K562 (cell line): ENCODE measurements around the gene SELPLG. TPM values are rescaled to one million over a fixed set of nuclear protein-coding genes. Genes with fewer than 3 reads are reported as not detected.

ENCODE experiments used
- ATAC-seq: fragments of 200-7000 bp; cut with Tn5 transposase; 3 replicates; pipeline ENCODE4 v1.9.1; 2020; ENCODE audit warnings: moderate library complexity
- BruUV-seq: library from RNA; stranded (reverse); fragments of 400-500 nt; replicated peaks from 2 replicates; lab custom pipeline; 2021; lab: Mats Ljungman, UMichigan
- CTCF ChIA-PET: fragments of 300-600 bp; formaldehyde crosslinking; extraction: SDS; loops from one replicate; lab custom pipeline; 2021; ENCODE audit warnings: low intra/inter-chr PET ratio; lab: Yijun Ruan, JAX
- POLR2A ChIA-PET: fragments of 300-600, 350-650 bp; sonication (Branson Sonifier 250); formaldehyde crosslinking; extraction: SDS; loops from one replicate; lab custom pipeline; 2021; ENCODE audit warnings: antibody characterized with exemption, inconsistent platforms; lab: Yijun Ruan, JAX
- DNase-seq, 4 experiments: peaks; one replicate each; pipeline versions ENCODE4 v3.0.0 to v3.0.0-alpha.2; 2011 to 2018; ENCODE audit warnings: low spot score in 3 of 4, mixed read lengths in 3 of 4; ENCODE audit errors: extremely low read depth in 1 of 4
- FAIRE-seq: peaks from 2 replicates; lab custom pipeline; 2011; peaks lifted over from hg19 to GRCh38; lab: Jason Lieb, UNC
- H2AFZ ChIP-seq: 2 replicates; pipeline ENCODE4 v1.6.0; 2011; ENCODE audit warnings: low read depth, low read length, control low read depth, inconsistent platforms
- H3K27ac ChIP-seq: fragments of 200-600 bp; 3 replicates; pipeline ENCODE4 v1.8.0; 2011; ENCODE audit warnings: low read depth, mild to moderate bottlenecking, control low read depth, inconsistent platforms, low read length, moderate library complexity, mixed read lengths; ENCODE audit errors: extremely low read depth
- H3K27me3 ChIP-seq, 2 experiments: fragments of 300-600 bp in 1 of 2; 2 replicates in 1 of 2; 3 replicates in 1 of 2; pipeline versions ENCODE4 v1.6.0 to v1.8.0; 2011; ENCODE audit warnings: inconsistent platforms in 2 of 2, low read length in 2 of 2, mild to moderate bottlenecking in 1 of 2, mixed read lengths in 1 of 2, moderate library complexity in 1 of 2; ENCODE audit not compliant: control insufficient read depth in 2 of 2, insufficient read depth in 2 of 2
- H3K36me3 ChIP-seq: fragments of 300-600 bp; 3 replicates; pipeline ENCODE4 v1.8.0; 2011; ENCODE audit warnings: mild to moderate bottlenecking, low read length, inconsistent platforms; ENCODE audit not compliant: control insufficient read depth, insufficient read depth
- H3K4me1 ChIP-seq, 2 experiments: fragments of 200-600 bp in 1 of 2; replicated peaks in 1 of 2; 2 replicates in 1 of 2; 3 replicates in 1 of 2; pipeline versions ENCODE4 v1.5.1 to v1.8.0; 2011; ENCODE audit warnings: inconsistent platforms in 2 of 2, low read length in 2 of 2, mild to moderate bottlenecking in 1 of 2, mixed read lengths in 1 of 2, moderate library complexity in 1 of 2; ENCODE audit not compliant: control insufficient read depth in 2 of 2, insufficient read depth in 2 of 2
- H3K4me2 ChIP-seq: 2 replicates; pipeline ENCODE4 v1.6.1; 2011; ENCODE audit warnings: low read length, control low read depth, inconsistent platforms, mixed read lengths; ENCODE audit not compliant: insufficient read depth
- H3K4me3 ChIP-seq: fragments of 200-600 bp; sonication (generic), shearing (Covaris generic); 2 replicates; pipeline ENCODE4 v1.5.1; 2016; ENCODE audit warnings: control low read depth, inconsistent platforms
- H3K79me2 ChIP-seq: fragments of 200-600 bp; 3 replicates; pipeline ENCODE4 v1.8.0; 2011; ENCODE audit warnings: low read length, inconsistent platforms; ENCODE audit not compliant: control insufficient read depth, insufficient read depth
- H3K9ac ChIP-seq, 2 experiments: 2 replicates each; pipeline versions ENCODE4 v1.6.0 to v1.6.1; 2011; ENCODE audit warnings: low read depth in 2 of 2, low read length in 2 of 2, control low read depth in 1 of 2, inconsistent platforms in 1 of 2, mild to moderate bottlenecking in 1 of 2, mixed read lengths in 1 of 2; ENCODE audit not compliant: insufficient read depth in 1 of 2
- H3K9me1 ChIP-seq: one replicate; pipeline ENCODE4 v1.6.0; 2011; ENCODE audit warnings: inconsistent platforms, mild to moderate bottlenecking, low read length, moderate library complexity; ENCODE audit not compliant: control insufficient read depth, insufficient read depth
- H3K9me3 ChIP-seq: replicated peaks from 2 replicates; pipeline ENCODE4 v1.5.1; 2011; ENCODE audit warnings: low read depth, low read length, inconsistent platforms; ENCODE audit not compliant: control insufficient read depth, insufficient read depth
- H4K20me1 ChIP-seq: replicated peaks from 2 replicates; pipeline ENCODE4 v1.6.1; 2011; ENCODE audit warnings: low read length, inconsistent platforms, mixed read lengths; ENCODE audit not compliant: control insufficient read depth, insufficient read depth
- BRF1 ChIP-seq: IDR thresholded peaks from 3 replicates; pipeline ENCODE4 v1.6.1; 2011; ENCODE audit warnings: borderline replicate concordance, mild to moderate bottlenecking; ENCODE audit not compliant: insufficient read length; ENCODE audit errors: extremely low read depth
- DPF2 ChIP-seq: fragments of 450-650 bp; IDR thresholded peaks from 2 replicates; pipeline ENCODE4 v1.6.1; 2016
- FOXP1 ChIP-seq: sonication (generic); formaldehyde crosslinking; IDR thresholded peaks from 2 replicates; pipeline ENCODE4 v1.8.0; 2022; ENCODE audit warnings: mild to moderate bottlenecking, missing genetic modification reagents
- HDAC3 ChIP-seq: fragments of 450-650 bp; IDR thresholded peaks from 2 replicates; pipeline ENCODE4 v1.6.1; 2018; ENCODE audit warnings: borderline replicate concordance, mild to moderate bottlenecking, moderate library complexity; ENCODE audit not compliant: partially characterized antibody
- HMGN3 ChIP-seq: IDR thresholded peaks from 2 replicates; pipeline ENCODE4 v1.6.1; 2011; ENCODE audit warnings: borderline replicate concordance, low read depth, mild to moderate bottlenecking, mixed read lengths, low read length; ENCODE audit not compliant: insufficient read length; ENCODE audit errors: extremely low read depth
- MAFG ChIP-seq: fragments of 450-650 bp; conservative IDR thresholded peaks from 2 replicates; pipeline ENCODE4 v1.6.1; 2016; ENCODE audit warnings: missing genetic modification characterization, missing compliant biosample characterization
- MXI1 ChIP-seq: IDR thresholded peaks from 2 replicates; pipeline ENCODE4 v1.6.1; 2011; ENCODE audit warnings: low read depth, mild to moderate bottlenecking, improper control_type of control experiment, low read length
- NCOA4 ChIP-seq: fragments of 450-650 bp; IDR thresholded peaks from 2 replicates; pipeline ENCODE4 v1.6.1; 2018; ENCODE audit warnings: mild to moderate bottlenecking; ENCODE audit not compliant: partially characterized antibody
- NR2F6 ChIP-seq: fragments of 450-650 bp; formaldehyde crosslinking; IDR thresholded peaks from 2 replicates; pipeline ENCODE4 v1.4.0; 2020; ENCODE audit warnings: mild to moderate bottlenecking
- SMAD1 ChIP-seq: fragments of 150-350 bp; IDR thresholded peaks from 2 replicates; pipeline ENCODE4 v1.6.1; 2014; ENCODE audit warnings: low read length, low read depth; ENCODE audit not compliant: partially characterized antibody
- SRSF1 ChIP-seq: fragments of 200-400 bp; formaldehyde crosslinking; IDR thresholded peaks from 2 replicates; pipeline ENCODE4 v1.6.1; 2017; ENCODE audit warnings: mild to moderate bottlenecking, low read depth, low read length, moderate library complexity
- TARDBP ChIP-seq: fragments of 450-650 bp; IDR thresholded peaks from 2 replicates; pipeline ENCODE4 v1.6.1; 2016
- ZNF146 ChIP-seq: IDR thresholded peaks from one replicate; pipeline ENCODE4 v1.6.1; 2018; ENCODE audit warnings: missing compliant biosample characterization; ENCODE audit not compliant: unreplicated experiment
- ZNF175 ChIP-seq: fragments of 200-800 bp; sonication (Bioruptor generic); IDR thresholded peaks from 2 replicates; pipeline ENCODE4 v1.6.1; 2016; ENCODE audit warnings: low read depth, mild to moderate bottlenecking, missing genetic modification characterization, missing compliant biosample characterization
- ZNF3 ChIP-seq: fragments of 250-450 bp; sonication (Bioruptor Pico); IDR thresholded peaks from 2 replicates; pipeline ENCODE4 v1.5.0; 2021; ENCODE audit warnings: mild to moderate bottlenecking, moderate library complexity
- ZNF347 ChIP-seq: fragments of 450-650 bp; formaldehyde crosslinking; IDR thresholded peaks from 2 replicates; pipeline ENCODE4 v1.4.0; 2020; ENCODE audit warnings: low read depth, mild to moderate bottlenecking, moderate library complexity
- ZNF584 ChIP-seq: fragments of 200-800 bp; sonication (Bioruptor generic); IDR thresholded peaks from 2 replicates; pipeline ENCODE4 v1.6.1; 2016; ENCODE audit warnings: low read depth, mild to moderate bottlenecking, missing genetic modification characterization, missing compliant biosample characterization
- ZNF75A ChIP-seq: fragments of 450-650 bp; formaldehyde crosslinking; IDR thresholded peaks from 2 replicates; pipeline ENCODE4 v1.4.0; 2020; ENCODE audit warnings: mild to moderate bottlenecking
- ZSCAN29 ChIP-seq: fragments of 450-650 bp; IDR thresholded peaks from 2 replicates; pipeline ENCODE4 v1.6.1; 2017
- in situ Hi-C: fragments of 300-500 bp; cut with MboI; formaldehyde crosslinking; loops from 4 replicates; pipeline ENCODE4 v1.15.0; 2018; ENCODE audit warnings: inconsistent platforms, mixed read lengths
- intact Hi-C: fragments of 100-400 bp; cut with micrococcal nuclease; formaldehyde crosslinking; loops from 2 replicates; pipeline ENCODE4 v1.14.2; 2022
- polyA plus RNA-seq, 8 experiments: library from polyadenylated mRNA; depleted of rRNA in 4 of 8; stranded (reverse) in 5 of 8; unstranded in 3 of 8; fragments of >200 nt; fragmentation: Nextera tagmentation in 2 of 8; fragmentation: Illumina TruSeq in 1 of 8; extraction: Ambion mirVana in 2 of 8; extraction: Trizol in 1 of 8; gene quantifications; 2 replicates each; pipeline versions ENCODE4 v1.2.1 to v1.2.3, GENCODE V29; 2011 to 2014; ENCODE audit warnings: inconsistent platforms in 1 of 8, missing spikeins in 1 of 8
- total RNA-seq, 7 experiments: library from RNA; depleted of rRNA in 6 of 7; stranded (reverse); fragments of >200 nt in 6 of 7; fragmentation: Illumina TruSeq in 2 of 7; extraction: Trizol in 2 of 7; gene quantifications; 2 replicates each; pipeline versions ENCODE4 v1.2.1 to v1.2.3, GENCODE V29; 2011 to 2021; ENCODE audit warnings: low replicate concordance in 1 of 7
- TF ChIP-seq, protein P1 (sequence below): fragments of 250-450 bp; sonication (Bioruptor Pico); IDR thresholded peaks from 2 replicates; pipeline ENCODE4 v1.8.0; 2022; ENCODE audit warnings: inconsistent platforms

The SELPLG gene
- total and polyA plus RNA-seq, 9 of the 15 experiments (the other 6 are each of a cell fraction or from before 2014, with no cell fraction given) = 0.22 to 10.2 (median 1.7) TPM

DNA sequence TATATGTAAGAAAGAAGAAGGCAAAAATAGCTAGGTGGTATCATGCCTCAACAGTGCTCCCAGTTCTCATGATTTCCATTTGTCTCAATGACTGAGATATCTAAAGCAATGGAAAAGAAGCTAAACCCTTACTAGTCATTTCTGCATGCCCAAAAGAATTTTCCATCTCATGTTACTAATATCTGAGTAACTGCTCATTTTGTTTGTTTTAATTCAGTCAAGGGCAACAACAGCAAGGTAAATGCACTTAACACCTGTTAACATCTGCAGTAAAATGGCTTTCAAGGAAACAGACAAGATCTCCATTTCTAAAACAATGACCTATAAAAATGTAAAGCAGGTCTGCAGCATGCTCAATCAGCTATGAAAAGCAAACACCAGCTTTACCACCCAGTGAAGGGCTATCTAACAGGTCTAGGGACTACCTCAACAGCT is 19.4 kb upstream of the SELPLG start:
- DNase-seq (no peak), FAIRE-seq (no peak), ATAC-seq (no peak)
- no peaks in the 10 kb centered on the region; the same call in 2 of the 3 replicates for H3K79me2 ChIP-seq
- POLR2A ChIA-PET = interaction anchor here (0.7 to 1.1 kb wide), 4 partner anchors 9 to 440 kb away, joined by 3 to 5 read pairs (median 3); partner anchors contain the start of gene ALKBH2
- no peak overlapping the region for H3K4me2 ChIP-seq
- H3K9me1 ChIP-seq = no peaks in the 10 kb centered on the region
- no peak for TF ChIP-seq MXI1
- no peak for TF ChIP-seq HDAC3
- no peak for TF ChIP-seq ZNF75A (CRISPR knock-in tag)
- TF ChIP-seq ZNF175 (CRISPR knock-in tag) = no peak
- TF ChIP-seq, protein P1, sequence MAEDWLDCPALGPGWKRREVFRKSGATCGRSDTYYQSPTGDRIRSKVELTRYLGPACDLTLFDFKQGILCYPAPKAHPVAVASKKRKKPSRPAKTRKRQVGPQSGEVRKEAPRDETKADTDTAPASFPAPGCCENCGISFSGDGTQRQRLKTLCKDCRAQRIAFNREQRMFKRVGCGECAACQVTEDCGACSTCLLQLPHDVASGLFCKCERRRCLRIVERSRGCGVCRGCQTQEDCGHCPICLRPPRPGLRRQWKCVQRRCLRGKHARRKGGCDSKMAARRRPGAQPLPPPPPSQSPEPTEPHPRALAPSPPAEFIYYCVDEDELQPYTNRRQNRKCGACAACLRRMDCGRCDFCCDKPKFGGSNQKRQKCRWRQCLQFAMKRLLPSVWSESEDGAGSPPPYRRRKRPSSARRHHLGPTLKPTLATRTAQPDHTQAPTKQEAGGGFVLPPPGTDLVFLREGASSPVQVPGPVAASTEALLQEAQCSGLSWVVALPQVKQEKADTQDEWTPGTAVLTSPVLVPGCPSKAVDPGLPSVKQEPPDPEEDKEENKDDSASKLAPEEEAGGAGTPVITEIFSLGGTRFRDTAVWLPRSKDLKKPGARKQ (CRISPR knock-in tag) = no peak
- no peak for TF ChIP-seq ZNF584
- TF ChIP-seq ZSCAN29 = no peak
- TF ChIP-seq ZNF146 (CRISPR knock-in tag) = no peak
- TF ChIP-seq TARDBP = no peak
- no peak for TF ChIP-seq SRSF1
- no peak for TF ChIP-seq ZNF3
- no peak for TF ChIP-seq SMAD1
- no peak for TF ChIP-seq FOXP1 (CRISPR knock-in tag)
- TF ChIP-seq NCOA4 = no peak
- no peak for TF ChIP-seq DPF2
- no peak for TF ChIP-seq BRF1
- TF ChIP-seq NR2F6 (CRISPR knock-in tag) = no peak
- no peak for TF ChIP-seq MAFG (tag)
- no peak for TF ChIP-seq ZNF347 (CRISPR knock-in tag)
- no peak for TF ChIP-seq HMGN3
- H3K4me3 ChIP-seq = no peak overlapping the region
- H3K9ac ChIP-seq = no peak overlapping the region
- H3K4me1 ChIP-seq = peaks cover 0 to 2% of the 10 kb centered on the region in 2 experiments; a peak in 1 of 5 replicates
- H3K9me3 ChIP-seq = no peaks in the 10 kb centered on the region
- H2AFZ ChIP-seq = no peak overlapping the region
- peaks cover 78% of the 10 kb centered on the region for H3K36me3 ChIP-seq
- CTCF ChIA-PET = no interaction called here
- in situ Hi-C loops = no loop called here
- BruUV-seq = no TSS peak
- no peak overlapping the region for H3K27ac ChIP-seq
- H3K27me3 ChIP-seq = no peaks in the 10 kb centered on the region
- intact Hi-C loops = no loop called here
- peaks cover 2% of the 10 kb centered on the region; the same call in 1 of the 2 replicates for H4K20me1 ChIP-seq
